HG02678 (cell line): Measurements from ENCODE around the gene CDKN2AIP.
A peak's percentile ranks its signal among the peaks of the same experiment; 100 is the strongest.
"Not testable (repeated sequence)": the region's sequence is repeated elsewhere in the genome, so short reads cannot be mapped to it uniquely, and the experiment has no call there.

Experiments
- ATAC-seq: cut with Tn5 transposase; IDR thresholded peaks from one replicate; pipeline ENCODE4 v1.9.1; 2021; ENCODE audit warnings: mild to moderate bottlenecking, moderate library complexity; ENCODE audit not compliant: unreplicated experiment

CDKN2AIP gene

GRCh38 chr4:183447646-183448045, 3.2 kb downstream of the CDKN2AIP start:
- no peak for ATAC-seq

GRCh38 chr4:183448436-183448835, 4.0 kb downstream of the CDKN2AIP start:
- ATAC-seq, result no peak

- no peak for ATAC-seq
Measured at GRCh38 chr4:183449193-183449882, 4.9 kb downstream of the CDKN2AIP start.

GRCh38 chr4:183450108-183450507, 5.7 kb downstream of the CDKN2AIP start:
- no peak for ATAC-seq

GRCh38 chr4:183455431-183456195, 11.2 kb downstream of the CDKN2AIP start:
- ATAC-seq, result no peak

- ATAC-seq, result no peak
Measured at GRCh38 chr4:183458005-183458404, 13.6 kb downstream of the CDKN2AIP start.

GRCh38 chr4:183463903-183464619, 19.6 kb downstream of the CDKN2AIP start:
- ATAC-seq, result not testable (repeated sequence)

GRCh38 chr4:183465879-183466278, 21.4 kb downstream of the CDKN2AIP start:
- ATAC-seq, result not testable (repeated sequence)

GRCh38 chr4:183467246-183467645, 22.8 kb downstream of the CDKN2AIP start:
- ATAC-seq, result no peak

GRCh38 chr4:183468210-183469095, 24.0 kb downstream of the CDKN2AIP start:
- ATAC-seq, result no peak

- ATAC-seq, result no peak
Measured at GRCh38 chr4:183469285-183469684, 24.8 kb downstream of the CDKN2AIP start.

- no peak for ATAC-seq
Measured at GRCh38 chr4:183469936-183470335, 25.5 kb downstream of the CDKN2AIP start.

- ATAC-seq, result no peak
Measured at GRCh38 chr4:183470821-183471220, 26.4 kb downstream of the CDKN2AIP start.

- peak; percentile 81 for ATAC-seq
Measured at GRCh38 chr4:183471946-183472708, 27.7 kb downstream of the CDKN2AIP start.

- no peak for ATAC-seq
Measured at GRCh38 chr4:183478123-183478522, 33.7 kb downstream of the CDKN2AIP start.

GRCh38 chr4:183478926-183479325, 34.5 kb downstream of the CDKN2AIP start:
- ATAC-seq, result no peak

GRCh38 chr4:183482515-183483095, 38.2 kb downstream of the CDKN2AIP start:
- ATAC-seq, result not testable (repeated sequence)

- no peak for ATAC-seq
Measured at GRCh38 chr4:183483997-183484396, 39.6 kb downstream of the CDKN2AIP start.

- ATAC-seq, result no peak
Measured at GRCh38 chr4:183485411-183486160, 41.1 kb downstream of the CDKN2AIP start.
